Activated naive CD4-positive, alpha-beta T cell treated with Interleukin-2 at 50 U/mL for 16 hours (primary cell): ENCODE results near the gene NIN.

Experiments used
- DNase-seq: peaks from one replicate; pipeline ENCODE4 v3.0.0-alpha.2; 2020

Gene NIN

DNA sequence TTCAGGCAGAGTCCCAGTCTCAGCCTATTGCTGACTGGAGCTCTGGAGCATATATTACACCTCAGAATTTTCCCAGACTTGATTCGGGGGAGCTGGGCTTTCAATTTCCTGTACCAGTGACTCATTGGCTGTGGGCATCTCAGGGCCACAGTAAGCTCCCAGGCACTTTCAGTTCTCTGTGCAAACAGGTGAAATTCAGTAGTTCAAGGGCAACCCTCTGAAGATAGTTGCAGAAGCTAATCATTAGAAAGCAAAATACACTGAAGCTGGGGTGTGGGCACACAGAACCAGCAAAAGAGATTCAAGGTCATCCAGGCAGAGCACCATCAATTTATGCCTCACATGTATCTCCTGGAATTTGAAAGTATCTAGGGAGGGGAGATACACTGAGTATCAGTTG, 8.1 kb upstream of the NIN start:
- DNase-seq, result no peak

- DNase-seq, result no peak
Observed at GRCh38 chr14:50837850-50838470, 7.0 kb upstream of the NIN start.

DNA sequence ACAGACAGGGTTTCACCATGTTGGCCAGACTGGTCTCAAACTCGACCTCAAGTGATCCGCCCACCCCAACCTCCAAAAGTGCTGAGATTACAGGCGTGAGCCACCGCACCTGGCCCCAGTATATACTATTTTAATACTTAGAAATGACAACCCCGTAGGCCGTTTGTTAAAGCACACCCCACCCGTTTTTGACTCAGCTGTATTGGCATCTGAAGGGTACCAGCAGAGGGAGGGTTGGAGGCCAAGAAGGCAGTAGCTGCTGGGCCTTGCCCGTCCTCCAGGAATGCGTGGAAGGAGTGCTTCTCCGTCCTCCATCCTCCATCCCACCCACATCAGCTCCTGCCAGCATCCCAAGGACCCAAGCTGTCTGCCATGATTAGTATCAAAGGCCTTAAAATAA, 6.3 kb upstream of the NIN start:
- no peak for DNase-seq

GRCh38 chr14:50836515-50836914, 5.6 kb upstream of the NIN start:
- DNase-seq, result no peak

- no peak for DNase-seq
Observed at GRCh38 chr14:50835280-50835679, 4.3 kb upstream of the NIN start.

- no peak for DNase-seq
Observed at GRCh38 chr14:50834802-50835276, 3.9 kb upstream of the NIN start.

- no peak for DNase-seq
Observed at GRCh38 chr14:50832935-50833630, 2.1 kb upstream of the NIN start.

- DNase-seq, result no peak
Observed at GRCh38 chr14:50831726-50832168, 785 bp upstream of the NIN start.

- peak; percentile 67 for DNase-seq
Observed at GRCh38 chr14:50830044-50830931, 674 bp downstream of the NIN start.

GRCh38 chr14:50829489-50830043, 1.4 kb downstream of the NIN start:
- no peak for DNase-seq

DNA sequence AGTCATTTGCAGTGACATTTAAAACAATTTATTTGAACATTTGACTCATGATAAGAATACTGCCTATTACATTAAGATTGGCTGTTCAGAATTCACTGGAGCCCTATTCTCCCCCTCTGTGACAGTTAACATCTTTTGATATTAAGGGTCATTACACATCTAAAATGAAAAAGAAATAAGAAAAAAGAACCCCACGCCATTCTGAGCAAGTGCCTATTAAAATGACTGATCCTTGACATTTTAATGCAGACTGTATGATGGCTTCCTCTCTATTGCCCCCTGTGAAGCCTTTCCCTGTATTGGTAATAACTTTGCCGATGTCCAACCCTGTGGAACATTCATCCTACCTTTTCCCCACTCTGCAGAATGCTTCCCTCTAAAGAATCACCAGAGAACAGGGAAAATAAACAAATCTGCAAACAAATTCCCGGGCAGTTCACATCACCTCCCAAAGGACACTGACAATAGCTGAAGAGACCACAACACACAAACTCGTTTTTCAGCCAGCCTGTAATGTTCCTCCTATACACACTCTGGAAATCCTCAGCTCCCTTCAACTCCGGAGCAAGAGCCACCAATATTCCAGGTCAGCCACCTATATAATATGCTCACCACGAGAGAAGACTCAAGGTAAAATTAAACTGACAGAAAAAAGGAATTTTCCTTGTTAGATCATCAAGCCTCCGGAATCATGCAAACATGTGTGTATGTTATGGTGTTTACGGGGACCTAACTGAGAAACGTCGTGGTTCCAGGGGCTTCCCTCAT, 2.1 kb downstream of the NIN start:
- no peak for DNase-seq

DNA sequence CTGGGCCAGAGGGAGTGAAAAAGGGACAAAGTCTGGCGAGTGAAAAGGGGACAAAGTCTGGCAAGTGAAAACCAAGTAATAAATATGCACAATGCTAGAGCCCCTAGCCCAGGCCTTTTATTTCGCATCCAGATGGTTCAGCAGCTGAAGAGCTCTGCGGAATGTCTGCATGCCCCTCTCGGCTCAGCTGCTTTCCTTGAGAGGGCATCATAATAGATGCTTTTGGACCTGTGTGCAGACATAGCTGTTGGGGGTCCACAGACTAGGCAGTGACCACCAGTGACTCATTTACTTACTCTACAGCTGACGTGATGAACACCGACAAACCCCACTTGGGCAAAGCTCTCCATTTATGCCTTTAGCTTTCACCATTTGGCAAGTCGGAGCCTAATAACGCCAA, 4.3 kb downstream of the NIN start:
- DNase-seq, result no peak

DNA sequence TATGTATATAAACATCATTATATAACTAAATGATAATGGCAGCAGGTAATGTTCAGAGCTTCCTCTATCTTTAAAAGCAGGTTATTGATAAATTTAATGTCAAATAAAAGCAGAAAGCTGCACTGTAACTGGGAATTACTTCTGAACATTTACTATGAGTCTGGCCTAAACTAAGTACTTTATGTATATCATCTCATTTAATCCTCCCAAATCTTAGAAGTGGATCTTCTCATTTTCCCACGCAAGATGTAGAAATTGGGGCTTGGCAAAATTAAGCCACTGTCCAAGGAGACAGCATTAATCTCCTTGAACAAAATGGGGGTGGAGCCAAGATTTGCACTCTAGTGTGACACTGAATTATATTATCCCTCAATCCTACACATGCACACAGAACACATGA, 5.7 kb downstream of the NIN start:
- no peak for DNase-seq

- no peak for DNase-seq
Observed at GRCh38 chr14:50823762-50824636, 7.0 kb downstream of the NIN start.

DNA sequence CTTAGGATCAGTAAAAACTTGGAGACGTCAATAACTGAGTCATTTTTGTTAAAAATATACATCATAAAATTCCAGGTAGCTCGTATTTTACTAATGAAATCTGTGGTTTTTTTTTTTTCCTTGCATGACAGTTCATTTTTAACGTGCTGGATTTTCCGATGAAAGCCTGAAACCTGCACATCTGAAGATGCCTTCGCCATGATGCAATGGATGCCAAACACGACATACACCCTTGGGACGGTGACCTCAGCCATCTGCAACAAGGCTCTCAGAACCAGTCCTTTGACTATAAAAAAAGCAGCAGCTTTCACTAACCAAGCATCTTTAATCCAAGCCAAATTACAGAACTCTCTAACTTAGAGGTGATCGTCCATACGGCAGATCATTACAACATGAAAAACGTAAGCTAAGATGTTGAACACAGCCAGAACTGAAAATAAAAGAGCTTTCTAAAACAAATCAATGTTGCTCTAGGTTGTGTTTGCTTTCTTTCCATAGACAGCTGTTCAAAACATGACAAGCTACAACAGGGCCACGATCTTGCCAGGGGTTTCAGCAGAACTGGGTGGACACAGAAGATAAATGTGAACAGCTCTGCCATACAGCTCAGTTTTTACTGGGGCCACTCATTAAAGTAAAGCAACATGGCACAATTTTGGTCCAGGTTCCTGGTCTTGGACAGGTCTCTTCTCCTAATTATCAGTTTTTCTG, 7.8 kb downstream of the NIN start:
- DNase-seq, result no peak

DNA sequence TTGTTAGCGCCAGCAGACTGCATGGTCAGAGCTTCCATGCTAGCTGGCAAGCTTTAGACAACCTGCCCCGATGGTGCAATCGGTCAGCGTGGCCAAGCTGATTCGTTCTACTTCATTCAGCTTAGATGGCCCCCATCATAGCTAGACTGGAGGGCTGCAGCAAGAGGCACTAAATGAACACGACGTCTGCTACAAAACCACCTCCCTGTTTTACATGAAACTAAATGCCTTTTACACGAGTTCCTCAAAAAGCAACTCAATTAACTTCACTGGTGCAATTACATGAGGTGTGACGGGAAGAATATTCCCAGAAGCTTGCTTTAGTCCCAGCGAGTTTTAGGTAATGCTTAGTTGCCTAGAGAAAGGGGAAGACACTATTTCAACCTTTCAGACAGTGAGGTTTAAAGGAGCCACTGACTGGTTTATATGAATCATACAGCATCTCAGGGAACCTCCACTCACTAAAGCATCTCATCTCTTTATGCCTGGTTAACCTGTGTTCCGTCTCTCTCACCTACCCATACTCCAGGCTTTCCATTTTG, 8.4 kb downstream of the NIN start:
- DNase-seq, result no peak

- peak; percentile 37 for DNase-seq
Observed at GRCh38 chr14:50821510-50822464, 9.2 kb downstream of the NIN start.

DNA sequence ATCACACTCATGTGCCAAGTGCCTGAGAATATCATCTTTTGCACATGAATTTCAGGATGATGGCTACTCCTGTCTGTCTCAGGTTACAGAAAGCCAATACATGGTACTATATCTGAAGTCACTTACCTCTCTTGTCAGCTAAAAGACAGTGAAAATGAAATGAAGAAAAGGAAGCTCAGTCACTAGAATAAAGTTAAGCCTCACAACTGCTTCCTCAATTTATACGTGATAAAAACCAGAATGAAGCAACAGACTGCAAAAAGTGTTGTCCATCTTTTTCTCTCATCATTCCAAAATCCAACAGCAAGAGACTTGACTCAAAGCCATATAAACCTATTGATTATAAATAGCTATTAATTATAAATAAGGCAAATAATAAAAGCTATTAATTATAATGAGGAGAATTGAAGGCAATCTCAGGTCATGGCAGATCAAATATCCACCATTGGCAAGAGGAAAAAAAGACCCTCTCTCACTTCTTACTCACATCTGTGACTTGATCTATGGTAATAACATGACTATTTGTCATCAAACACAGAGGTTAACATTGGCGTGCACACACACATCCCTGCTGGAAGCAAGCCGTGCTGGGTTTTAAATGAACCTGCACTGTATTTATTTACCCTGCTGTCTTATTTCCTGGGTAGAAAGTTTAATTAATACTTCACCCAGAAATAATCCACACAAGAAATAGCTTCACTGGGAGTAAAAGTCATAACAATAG, 10.0 kb downstream of the NIN start:
- DNase-seq, result no peak

- DNase-seq, result peak; percentile 8
Observed at GRCh38 chr14:50819303-50819702, 11.7 kb downstream of the NIN start.
